PC-3 (cell line): ENCODE data around the gene RXFP1. TPM values are rescaled to one million over a fixed set of nuclear protein-coding genes. Genes with fewer than 3 reads are reported as not detected.

ENCODE experiments used
- ATAC-seq: fragments of 200-7000 bp; cut with Tn5 transposase; 2 replicates; pipeline ENCODE4 v1.9.1; 2020; ENCODE audit warnings: mild to moderate bottlenecking, moderate library complexity
- BruUV-seq: library from RNA; stranded (reverse); fragments of 400-500 nt; replicated peaks from 2 replicates; lab custom pipeline; 2021; lab: Mats Ljungman, UMichigan
- CTCF ChIA-PET: fragments of 300-600 bp; sonication (Branson Sonifier 250); formaldehyde crosslinking; loops from one replicate; lab custom pipeline; 2022; ENCODE audit warnings: antibody characterized with exemption; lab: Charles Lee
- POLR2A ChIA-PET: fragments of 300-600 bp; sonication (Branson Sonifier 250); formaldehyde crosslinking; loops from one replicate; lab custom pipeline; 2022; ENCODE audit warnings: antibody characterized with exemption; ENCODE audit not compliant: unreplicated experiment; lab: Charles Lee
- DNase-seq: peaks from one replicate; pipeline ENCODE4 v3.0.0-alpha.2; 2015
- H2AFZ ChIP-seq: fragments of 300-600 bp; sonication (generic); 2 replicates; pipeline ENCODE4 v1.6.0; 2016; ENCODE audit warnings: antibody characterized with exemption, low read length
- H3F3A ChIP-seq: fragments of 300-600 bp; sonication (generic); one replicate; pipeline ENCODE4 v1.6.0; 2017; ENCODE audit warnings: antibody characterized with exemption, low read length, control low read depth, mild to moderate bottlenecking; ENCODE audit not compliant: unreplicated experiment
- H3K27ac ChIP-seq: fragments of 300-600 bp; sonication (generic); 2 replicates; pipeline ENCODE4 v1.5.1; 2016; ENCODE audit warnings: mild to moderate bottlenecking, low read length
- H3K27me3 ChIP-seq: fragments of 300-600 bp; sonication (generic); 2 replicates; pipeline ENCODE4 v1.6.1; 2016; ENCODE audit warnings: low read length, mixed read lengths
- H3K36me3 ChIP-seq: fragments of 300-600 bp; sonication (generic); 2 replicates; pipeline ENCODE4 v1.6.1; 2016; ENCODE audit warnings: low read depth, mixed run types, low read length, mixed read lengths
- H3K4me1 ChIP-seq: fragments of 300-600 bp; sonication (generic); 2 replicates; pipeline ENCODE4 v1.5.1; 2016; ENCODE audit warnings: low read length; ENCODE audit not compliant: insufficient read depth
- H3K4me2 ChIP-seq: fragments of 300-600 bp; sonication (generic); 2 replicates; pipeline ENCODE4 v1.6.0; 2016; ENCODE audit warnings: low read length
- H3K4me3 ChIP-seq: fragments of 300-600 bp; sonication (generic); 2 replicates; pipeline ENCODE4 v1.5.1; 2016; ENCODE audit warnings: mild to moderate bottlenecking, low read length, mixed read lengths
- H3K79me2 ChIP-seq: fragments of 300-600 bp; sonication (generic); 2 replicates; pipeline ENCODE4 v1.6.1; 2017; ENCODE audit warnings: low read length, mixed read lengths
- H3K9ac ChIP-seq: fragments of 300-600 bp; sonication (generic); 2 replicates; pipeline ENCODE4 v1.6.0; 2016; ENCODE audit warnings: mild to moderate bottlenecking, low read length
- H3K9me2 ChIP-seq: fragments of 300-600 bp; sonication (generic); replicated peaks from 2 replicates; pipeline ENCODE4 v1.6.1; 2016; ENCODE audit warnings: mixed run types, low read length, mixed read lengths
- H3K9me3 ChIP-seq: fragments of 300-600 bp; sonication (generic); 2 replicates; pipeline ENCODE4 v1.6.1; 2016; ENCODE audit warnings: low read length, mixed read lengths
- H4K20me1 ChIP-seq: fragments of 300-600 bp; sonication (generic); 2 replicates; pipeline ENCODE4 v1.6.1; 2016; ENCODE audit warnings: low read length, mixed read lengths
- CTCF ChIP-seq: fragments of 300-600 bp; sonication (generic); conservative IDR thresholded peaks from 2 replicates; pipeline ENCODE4 v1.5.1; 2017; ENCODE audit warnings: antibody characterized with exemption, low read depth, mild to moderate bottlenecking, low read length
- EZH2 ChIP-seq: fragments of 300-600 bp; sonication (generic); IDR thresholded peaks from one replicate; pipeline ENCODE4 v1.6.1; 2017; ENCODE audit warnings: antibody characterized with exemption, mild to moderate bottlenecking, low read length; ENCODE audit not compliant: unreplicated experiment
- EZH2phosphoT487 ChIP-seq: fragments of 300-600 bp; sonication (generic); IDR thresholded peaks from 2 replicates; pipeline ENCODE4 v1.6.1; 2018; ENCODE audit warnings: mild to moderate bottlenecking, antibody characterized with exemption, low read length, borderline replicate concordance
- intact Hi-C: fragments of 100-400 bp; cut with micrococcal nuclease; formaldehyde crosslinking; loops from 2 replicates; pipeline ENCODE4 v1.9.0; 2023
- total RNA-seq: library from RNA; depleted of rRNA; stranded (reverse); fragments of >200 nt; gene quantifications from 2 replicates; pipeline ENCODE4 v1.2.3, GENCODE V29; 2014

Gene RXFP1
- total RNA-seq, 1 experiment from 2014 or later, result not detected

GRCh38 chr4:158544141-158544540 is 22.5 kb downstream of the RXFP1 start:
- CTCF ChIA-PET, result no interaction called here
- H3K27ac ChIP-seq, result no peak overlapping the region
- no peak overlapping the region for H2AFZ ChIP-seq
- H3K4me1 ChIP-seq, result peaks cover 35% of the 10 kb centered on the region
- no peak for ATAC-seq
- H3K9me3 ChIP-seq, result no peaks in the 10 kb centered on the region
- no peak overlapping the region for H3K4me3 ChIP-seq
- no peaks in the 10 kb centered on the region for H3K36me3 ChIP-seq
- no peak overlapping the region for H3K9ac ChIP-seq
- no peak for DNase-seq
- BruUV-seq, result no TSS peak
- no peaks in the 10 kb centered on the region for H3K79me2 ChIP-seq
- no peak for TF ChIP-seq EZH2phosphoT487
- no peak for TF ChIP-seq EZH2
- TF ChIP-seq CTCF, result no peak
- intact Hi-C loops, result no loop called here
- no peaks in the 10 kb centered on the region for H4K20me1 ChIP-seq
- H3K4me2 ChIP-seq, result no peak overlapping the region
- no peaks in the 10 kb centered on the region for H3K9me2 ChIP-seq
- no peaks in the 10 kb centered on the region for H3K27me3 ChIP-seq
- peaks cover 7% of the 10 kb centered on the region for H3F3A ChIP-seq
- POLR2A ChIA-PET, result no interaction called here

- no peak for TF ChIP-seq EZH2phosphoT487
- TF ChIP-seq EZH2, result no peak
- no peak for TF ChIP-seq CTCF
- BruUV-seq, result no TSS peak
- ChIA-PET CTCF (no interaction called here), POLR2A (no interaction called here)
- H2AFZ ChIP-seq, result 0 out of 2 replicates have a peak overlapping the region, but pooled peaks have one; percentile 22
- no peak for DNase-seq
- no peaks in the 10 kb centered on the region for H3K27me3 ChIP-seq
- H3K9me2 ChIP-seq, result no peaks in the 10 kb centered on the region
- no peaks in the 10 kb centered on the region for H3K9me3 ChIP-seq
- H3K79me2 ChIP-seq, result no peaks in the 10 kb centered on the region
- no peaks in the 10 kb centered on the region for H4K20me1 ChIP-seq
- ATAC-seq, result no peak
- no peak overlapping the region for H3K4me2 ChIP-seq
- H3F3A ChIP-seq, result no peaks in the 10 kb centered on the region
- no peaks in the 10 kb centered on the region for H3K36me3 ChIP-seq
- no peak overlapping the region for H3K9ac ChIP-seq
- intact Hi-C loops, result no loop called here
- no peak overlapping the region for H3K4me3 ChIP-seq
- H3K27ac ChIP-seq, result no peak overlapping the region
- no peaks in the 10 kb centered on the region for H3K4me1 ChIP-seq
Observed at GRCh38 chr4:158553364-158553763, 31.7 kb downstream of the RXFP1 start.

GRCh38 chr4:158560284-158560683 is 38.6 kb downstream of the RXFP1 start:
- ATAC-seq (no peak), DNase-seq (no peak)
- Histone ChIP-seq H3K27me3 (no peaks in the 10 kb centered on the region), H3F3A (no peaks in the 10 kb centered on the region), H3K9me3 (no peaks in the 10 kb centered on the region), H3K79me2 (no peaks in the 10 kb centered on the region), H2AFZ (no peak overlapping the region), H3K4me2 (no peak overlapping the region), H3K27ac (no peak overlapping the region), H4K20me1 (no peaks in the 10 kb centered on the region), H3K36me3 (no peaks in the 10 kb centered on the region), H3K9ac (no peak overlapping the region), H3K4me1 (no peaks in the 10 kb centered on the region), H3K9me2 (no peaks in the 10 kb centered on the region), H3K4me3 (no peak overlapping the region)
- intact Hi-C loops, result no loop called here
- BruUV-seq, result no TSS peak
- ChIA-PET POLR2A (no interaction called here), CTCF (no interaction called here)
- TF ChIP-seq CTCF (no peak), EZH2 (no peak), EZH2phosphoT487 (no peak)
